Neuronal stem cell (in vitro differentiated cells): ENCODE measurements around the gene CCDC171.

Experiments used
- DNase-seq: peaks from one replicate; pipeline ENCODE4 v3.0.0-alpha.2; 2013; ENCODE audit warnings: low spot score
- H2AFZ ChIP-seq: one replicate; pipeline ENCODE4 v1.6.1; 2013; ENCODE audit warnings: mild to moderate bottlenecking, low read length, inconsistent platforms
- H2AK5ac ChIP-seq: 2 replicates; pipeline ENCODE4 v1.6.1; 2013; ENCODE audit warnings: low read depth, mild to moderate bottlenecking, inconsistent platforms, low read length, moderate library complexity, mixed read lengths
- H2BK120ac ChIP-seq: 2 replicates; pipeline ENCODE4 v1.6.1; 2013; ENCODE audit warnings: low read depth, mild to moderate bottlenecking, inconsistent platforms, low read length, moderate library complexity, mixed read lengths
- H2BK12ac ChIP-seq: one replicate; pipeline ENCODE4 v1.6.1; 2013; ENCODE audit warnings: low read length, inconsistent platforms
- H2BK15ac ChIP-seq: 2 replicates; pipeline ENCODE4 v1.6.1; 2013; ENCODE audit warnings: mild to moderate bottlenecking, low read length, inconsistent platforms, mixed read lengths
- H2BK5ac ChIP-seq: one replicate; pipeline ENCODE4 v1.6.1; 2013; ENCODE audit warnings: inconsistent platforms, mild to moderate bottlenecking, low read length, moderate library complexity
- H3K14ac ChIP-seq: one replicate; pipeline ENCODE4 v1.6.1; 2013; ENCODE audit warnings: low read length, inconsistent platforms
- H3K18ac ChIP-seq: 2 replicates; pipeline ENCODE4 v1.6.1; 2013; ENCODE audit warnings: low read length, inconsistent platforms
- H3K23ac ChIP-seq: 2 replicates; pipeline ENCODE4 v1.6.1; 2013; ENCODE audit warnings: low read depth, mild to moderate bottlenecking, mixed read lengths, low read length, inconsistent platforms; ENCODE audit not compliant: poor library complexity
- H3K27ac ChIP-seq: replicated peaks from 3 replicates; pipeline ENCODE4 v1.5.1; 2013; ENCODE audit warnings: low read length, inconsistent platforms
- H3K27me3 ChIP-seq, 3 experiments: 2 replicates each; pipeline ENCODE4 v1.6.1; 2013; ENCODE audit warnings: low read length in 3 of 3, mild to moderate bottlenecking in 2 of 3, inconsistent platforms in 1 of 3, low read depth in 1 of 3, mixed read lengths in 1 of 3, moderate library complexity in 1 of 3; ENCODE audit not compliant: control insufficient read depth in 3 of 3, insufficient read depth in 3 of 3
- H3K36me3 ChIP-seq, 2 donors: replicated peaks in 1 of 2; 2 replicates each; pipeline ENCODE4 v1.6.1; 2013; ENCODE audit warnings: low read length in 2 of 2; ENCODE audit not compliant: control insufficient read depth in 2 of 2, insufficient read depth in 2 of 2
- H3K4ac ChIP-seq: 2 replicates; pipeline ENCODE4 v1.6.1; 2013; ENCODE audit warnings: inconsistent platforms, mild to moderate bottlenecking, low read length, moderate library complexity
- H3K4me1 ChIP-seq, 2 donors: 1 replicate in 1 of 2; 2 replicates in 1 of 2; pipeline ENCODE4 v1.6.1; 2013; ENCODE audit warnings: low read length in 2 of 2, low read depth in 1 of 2; ENCODE audit not compliant: control insufficient read depth in 2 of 2, insufficient read depth in 1 of 2
- H3K4me2 ChIP-seq: one replicate; pipeline ENCODE4 v1.6.1; 2013; ENCODE audit warnings: mild to moderate bottlenecking, low read length, inconsistent platforms; ENCODE audit not compliant: insufficient read depth, poor library complexity, severe bottlenecking
- H3K4me3 ChIP-seq, 2 donors: 2 replicates each; pipeline ENCODE4 v1.5.1; 2013; ENCODE audit warnings: low read length in 2 of 2, mild to moderate bottlenecking in 2 of 2, inconsistent platforms in 1 of 2, moderate library complexity in 1 of 2
- H3K79me1 ChIP-seq: one replicate; pipeline ENCODE4 v1.6.1; 2013; ENCODE audit warnings: low read depth, mild to moderate bottlenecking, inconsistent platforms, low read length, moderate library complexity
- H3K9ac ChIP-seq: one replicate; pipeline ENCODE4 v1.6.1; 2013; ENCODE audit warnings: mild to moderate bottlenecking, low read depth, low read length, inconsistent platforms; ENCODE audit not compliant: poor library complexity
- H3K9me3 ChIP-seq, 2 donors: replicated peaks in 1 of 2; 2 replicates each; pipeline versions ENCODE3 to v1.6.1; 2013; ENCODE audit warnings: low read length in 2 of 2, mild to moderate bottlenecking in 2 of 2, inconsistent platforms in 1 of 2, low read depth in 1 of 2, mixed read lengths in 1 of 2, moderate library complexity in 1 of 2; ENCODE audit not compliant: control insufficient read depth in 2 of 2, insufficient read depth in 1 of 2
- H4K8ac ChIP-seq: one replicate; pipeline ENCODE4 v1.6.1; 2013; ENCODE audit warnings: low read depth, mild to moderate bottlenecking, inconsistent platforms, low read length, moderate library complexity
- H4K91ac ChIP-seq: one replicate; pipeline ENCODE4 v1.6.1; 2013; ENCODE audit warnings: low read length, low read depth, mild to moderate bottlenecking, inconsistent platforms; ENCODE audit not compliant: poor library complexity
- WGBS, 2 donors: extraction: QIAGEN DNeasy Blood & Tissue Kit; methylation state at CpG; one replicate each; pipeline ENCODE4 v1.1.7; 2013; ENCODE audit warnings: missing lambda C conversion rate in 2 of 2, mixed read lengths in 1 of 2; ENCODE audit not compliant: insufficient read length in 2 of 2, insufficient replicate concordance in 1 of 2; ENCODE audit errors: extremely low coverage in 2 of 2; 5-methylcytosine and 5-hydroxymethylcytosine counted together

The CCDC171 gene

GRCh38 chr9:15707000-15707399, 154.2 kb downstream of the CCDC171 start:
- Histone ChIP-seq H3K27ac (no peak overlapping the region), H2BK5ac (no peak overlapping the region), H3K9me3 (peaks cover 0 to 2% of the 10 kb centered on the region in 2 donors), H3K4me1 (no peaks in the 10 kb centered on the region), H3K18ac (no peak overlapping the region), H4K8ac (no peak overlapping the region), H2BK12ac (no peak overlapping the region), H3K23ac (no peak overlapping the region), H3K4me3 (no peak overlapping the region), H2AK5ac (no peak overlapping the region), H3K79me1 (peaks cover 1% of the 10 kb centered on the region), H2BK120ac (no peak overlapping the region), H3K36me3 (no peaks in the 10 kb centered on the region), H3K14ac (no peak overlapping the region), H3K27me3 (no peaks in the 10 kb centered on the region), H4K91ac (no peak overlapping the region), H3K4ac (no peak overlapping the region), H2AFZ (no peak overlapping the region), H3K4me2 (no peak overlapping the region), H2BK15ac (no peak overlapping the region), H3K9ac (no peak overlapping the region)
- no CpG with 5 or more reads among the region's 3 CpGs for WGBS, 2 donors
- no peak for DNase-seq

DNA sequence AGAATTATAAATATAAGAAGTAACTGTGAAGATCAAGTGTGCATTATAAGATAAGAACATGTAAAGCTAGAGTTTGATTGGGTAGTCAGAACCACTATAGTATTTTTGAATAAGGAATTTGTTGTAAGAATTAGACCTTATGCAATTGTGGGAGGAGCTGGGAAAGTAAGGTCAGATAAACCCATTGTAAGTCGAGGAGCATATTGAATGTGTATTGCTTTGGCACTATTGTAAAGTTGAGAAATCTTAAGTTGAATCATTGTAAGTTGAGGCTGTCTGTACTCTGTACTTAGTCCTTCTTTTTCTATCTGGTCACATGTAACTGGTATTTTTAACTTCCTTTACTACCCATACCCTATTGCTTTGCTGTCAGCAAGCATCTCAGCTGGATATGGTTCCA, 158.7 kb downstream of the CCDC171 start:
- H2BK15ac ChIP-seq: no peak overlapping the region
- WGBS, 2 donors: no CpG with 5 or more reads among the region's 1 CpG

DNA sequence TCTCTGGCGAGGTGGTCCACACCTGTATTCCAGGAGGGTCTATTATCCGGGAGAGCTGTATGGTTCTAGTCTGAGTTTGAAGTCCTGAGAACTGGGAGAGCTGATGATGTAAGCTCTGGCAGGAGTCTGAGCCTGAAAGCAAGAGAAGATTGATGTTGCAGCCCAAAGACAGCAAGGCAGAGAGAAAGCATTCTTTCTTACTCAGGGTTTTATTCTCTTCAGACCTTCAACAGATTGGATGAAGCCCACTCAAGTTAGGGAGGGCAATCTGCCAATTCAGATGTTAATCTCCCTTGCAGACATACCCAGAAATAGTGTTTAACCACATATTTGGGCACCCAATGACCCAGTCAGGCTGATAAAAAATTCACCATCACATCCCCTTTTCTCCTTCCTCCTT, 159.1 kb downstream of the CCDC171 start:
- H2BK5ac ChIP-seq: no peak overlapping the region
- DNase-seq: no peak
- H3K79me1 ChIP-seq: peaks cover 1% of the 10 kb centered on the region
- H3K4me1 ChIP-seq: no peaks in the 10 kb centered on the region
- no peaks in the 10 kb centered on the region for H3K9me3 ChIP-seq
- H2AK5ac ChIP-seq: no peak overlapping the region
- H3K4ac ChIP-seq: no peak overlapping the region
- no peak overlapping the region for H2BK120ac ChIP-seq
- H4K91ac ChIP-seq: no peak overlapping the region
- no peak overlapping the region for H2BK15ac ChIP-seq
- no peak overlapping the region for H2BK12ac ChIP-seq
- H3K23ac ChIP-seq: no peak overlapping the region
- no peak overlapping the region for H3K4me3 ChIP-seq
- H3K27me3 ChIP-seq: no peaks in the 10 kb centered on the region
- no peak overlapping the region for H3K14ac ChIP-seq
- WGBS, 2 donors: no CpG with 5 or more reads among the region's 2 CpGs
- H4K8ac ChIP-seq: no peak overlapping the region
- no peak overlapping the region for H3K9ac ChIP-seq
- no peak overlapping the region for H3K4me2 ChIP-seq
- no peak overlapping the region for H3K27ac ChIP-seq
- H2AFZ ChIP-seq: no peak overlapping the region
- H3K36me3 ChIP-seq: no peaks in the 10 kb centered on the region
- no peak overlapping the region for H3K18ac ChIP-seq

More for the DNA sequence above, 158.7 kb downstream of the CCDC171 start:
- no peak overlapping the region for H3K18ac ChIP-seq
- H2BK12ac ChIP-seq: no peak overlapping the region
- no peak overlapping the region for H4K8ac ChIP-seq
- H3K9me3 ChIP-seq: no peaks in the 10 kb centered on the region
- H3K36me3 ChIP-seq: no peaks in the 10 kb centered on the region
- no peak overlapping the region for H3K9ac ChIP-seq
- no peak for DNase-seq
- H3K23ac ChIP-seq: no peak overlapping the region
- no peak overlapping the region for H2AFZ ChIP-seq
- no peak overlapping the region for H2BK120ac ChIP-seq
- H3K14ac ChIP-seq: no peak overlapping the region
- no peak overlapping the region for H4K91ac ChIP-seq
- no peak overlapping the region for H3K27ac ChIP-seq
- H3K4me2 ChIP-seq: no peak overlapping the region
- no peak overlapping the region for H2AK5ac ChIP-seq
- H3K4me3 ChIP-seq: no peak overlapping the region
- H3K27me3 ChIP-seq: no peaks in the 10 kb centered on the region
- H3K79me1 ChIP-seq: peaks cover 1% of the 10 kb centered on the region
- no peak overlapping the region for H2BK5ac ChIP-seq
- no peak overlapping the region for H3K4ac ChIP-seq
- H3K4me1 ChIP-seq: no peaks in the 10 kb centered on the region

DNA sequence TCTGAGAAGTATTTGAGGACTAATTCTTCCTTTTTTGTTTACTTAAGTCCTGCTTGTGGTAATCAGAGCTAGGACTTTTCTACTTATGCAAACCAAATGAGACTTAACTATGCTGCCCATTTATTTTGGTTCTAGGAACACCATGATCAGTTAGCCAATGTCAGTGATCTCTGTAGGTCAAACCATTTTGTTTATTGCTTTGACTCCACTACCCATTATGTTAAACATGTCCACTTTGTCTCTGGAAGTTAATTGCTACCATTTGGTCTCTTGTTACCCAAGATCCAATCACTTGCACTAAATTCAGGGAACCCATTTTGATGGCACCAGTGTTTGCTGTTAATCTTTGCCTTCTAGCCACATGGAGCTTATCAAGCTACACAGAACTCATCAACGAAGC, 161.9 kb downstream of the CCDC171 start:
- H3K4me1 ChIP-seq: no peaks in the 10 kb centered on the region
- no peak overlapping the region for H3K27ac ChIP-seq
- H3K27me3 ChIP-seq: no peaks in the 10 kb centered on the region
- no peaks in the 10 kb centered on the region for H3K9me3 ChIP-seq
- peaks cover 1% of the 10 kb centered on the region for H3K79me1 ChIP-seq
- no peak overlapping the region for H4K91ac ChIP-seq
- H2BK12ac ChIP-seq: no peak overlapping the region
- no peak overlapping the region for H2BK120ac ChIP-seq
- H2BK5ac ChIP-seq: no peak overlapping the region
- DNase-seq: no peak
- no peak overlapping the region for H3K4me2 ChIP-seq
- no peak overlapping the region for H4K8ac ChIP-seq
- H3K9ac ChIP-seq: no peak overlapping the region
- H2BK15ac ChIP-seq: no peak overlapping the region
- H3K36me3 ChIP-seq: no peaks in the 10 kb centered on the region
- no peak overlapping the region for H3K23ac ChIP-seq
- no peak overlapping the region for H3K4ac ChIP-seq
- no peak overlapping the region for H2AFZ ChIP-seq
- H2AK5ac ChIP-seq: no peak overlapping the region
- H3K18ac ChIP-seq: no peak overlapping the region
- no CpG with 5 or more reads among the region's 1 CpG for WGBS, 2 donors
- no peak overlapping the region for H3K14ac ChIP-seq
- H3K4me3 ChIP-seq: no peak overlapping the region
